ENCODE measurements around the gene CDH18.

The CDH18 gene

DNA sequence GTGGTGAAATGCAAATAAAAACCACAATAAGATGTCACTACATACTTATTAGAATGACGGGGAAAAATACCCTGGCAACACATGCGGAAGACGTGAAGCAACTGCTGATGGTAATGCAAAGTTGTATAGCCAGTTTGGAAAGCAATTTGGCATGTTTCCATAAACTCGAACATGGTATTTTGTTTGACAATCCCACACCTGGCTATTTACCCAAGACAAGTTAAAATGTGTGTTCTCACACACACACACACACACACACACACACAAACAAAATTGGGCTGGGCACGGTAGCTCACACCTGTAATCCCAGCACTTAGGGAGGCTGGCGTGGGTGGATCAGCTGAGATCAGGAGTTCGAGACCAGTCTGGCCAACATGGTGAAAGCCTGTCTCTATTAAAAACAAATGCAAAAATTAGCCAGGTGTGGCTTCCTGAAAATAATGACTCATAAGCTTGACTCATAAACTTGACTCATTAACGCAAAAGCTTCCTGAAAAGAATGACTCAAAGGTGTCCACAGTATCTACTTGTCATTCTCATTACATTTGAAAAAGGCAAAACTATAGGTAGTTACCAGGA is 456.5 kb downstream of the CDH18 start:
- no peak for DNase-seq (ENCODE audit: low spot score)
- TF ChIP-seq, protein P1, sequence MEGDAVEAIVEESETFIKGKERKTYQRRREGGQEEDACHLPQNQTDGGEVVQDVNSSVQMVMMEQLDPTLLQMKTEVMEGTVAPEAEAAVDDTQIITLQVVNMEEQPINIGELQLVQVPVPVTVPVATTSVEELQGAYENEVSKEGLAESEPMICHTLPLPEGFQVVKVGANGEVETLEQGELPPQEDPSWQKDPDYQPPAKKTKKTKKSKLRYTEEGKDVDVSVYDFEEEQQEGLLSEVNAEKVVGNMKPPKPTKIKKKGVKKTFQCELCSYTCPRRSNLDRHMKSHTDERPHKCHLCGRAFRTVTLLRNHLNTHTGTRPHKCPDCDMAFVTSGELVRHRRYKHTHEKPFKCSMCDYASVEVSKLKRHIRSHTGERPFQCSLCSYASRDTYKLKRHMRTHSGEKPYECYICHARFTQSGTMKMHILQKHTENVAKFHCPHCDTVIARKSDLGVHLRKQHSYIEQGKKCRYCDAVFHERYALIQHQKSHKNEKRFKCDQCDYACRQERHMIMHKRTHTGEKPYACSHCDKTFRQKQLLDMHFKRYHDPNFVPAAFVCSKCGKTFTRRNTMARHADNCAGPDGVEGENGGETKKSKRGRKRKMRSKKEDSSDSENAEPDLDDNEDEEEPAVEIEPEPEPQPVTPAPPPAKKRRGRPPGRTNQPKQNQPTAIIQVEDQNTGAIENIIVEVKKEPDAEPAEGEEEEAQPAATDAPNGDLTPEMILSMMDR (IDR thresholded peaks at IDR 0.05; ENCODE audit: extremely low read depth, insufficient read depth, missing control alignments) = no peak
- in situ Hi-C loops (cut with MboI; ENCODE audit: low pct_unique_long_range_greater_than_20kb, low sequenced_read_pairs, unreplicated experiment) = no loop called here

DNA sequence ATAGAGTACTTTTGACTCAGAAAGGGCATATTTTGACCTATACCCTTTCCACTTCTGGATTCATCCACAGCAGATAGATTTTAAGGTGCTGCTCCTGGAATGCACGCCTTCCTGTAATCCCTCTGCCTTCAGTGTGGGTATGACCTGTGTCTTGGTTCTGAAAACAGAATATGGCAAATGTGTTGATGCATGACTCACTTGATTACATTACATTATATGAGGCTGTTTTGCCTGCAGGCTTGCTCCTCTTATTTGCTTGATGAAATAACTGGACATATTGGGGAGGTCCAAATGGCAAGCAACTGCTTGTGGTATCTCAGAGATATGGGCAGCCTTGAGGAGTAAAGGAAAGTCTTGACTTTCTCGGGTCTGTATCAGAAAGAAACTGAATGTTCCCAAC is 468.6 kb downstream of the CDH18 start:
- TF ChIP-seq, protein P1 (IDR thresholded peaks at IDR 0.05; ENCODE audit: extremely low read depth, insufficient read depth, missing control alignments) = no peak
- DNase-seq (ENCODE audit: low spot score) = no peak
- in situ Hi-C loops (cut with MboI; ENCODE audit: low pct_unique_long_range_greater_than_20kb, low sequenced_read_pairs, unreplicated experiment) = no loop called here

DNA sequence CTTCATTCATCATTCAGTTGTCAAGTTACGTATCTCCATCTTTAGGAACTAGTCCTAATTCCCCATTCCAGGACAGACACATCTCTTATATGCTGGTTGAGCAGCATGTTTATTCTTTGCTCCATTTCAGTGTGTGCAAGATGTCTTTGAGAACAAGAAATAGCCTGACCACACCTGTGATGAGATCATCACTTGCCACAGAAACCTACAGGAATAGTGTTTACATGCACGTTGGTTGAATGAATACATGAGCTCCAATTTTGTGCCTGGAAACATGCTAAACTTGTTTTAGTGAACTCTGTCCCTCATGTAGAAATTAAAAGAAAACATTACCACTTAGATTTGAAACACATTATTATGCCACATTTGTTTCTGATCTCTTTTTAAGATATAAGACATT is 489.1 kb downstream of the CDH18 start:
- TF ChIP-seq, protein P1 (IDR thresholded peaks at IDR 0.05; ENCODE audit: extremely low read depth, insufficient read depth, missing control alignments) = no peak
- DNase-seq (ENCODE audit: low spot score) = no peak
- in situ Hi-C loops (cut with MboI; ENCODE audit: low pct_unique_long_range_greater_than_20kb, low sequenced_read_pairs, unreplicated experiment) = no loop called here

DNA sequence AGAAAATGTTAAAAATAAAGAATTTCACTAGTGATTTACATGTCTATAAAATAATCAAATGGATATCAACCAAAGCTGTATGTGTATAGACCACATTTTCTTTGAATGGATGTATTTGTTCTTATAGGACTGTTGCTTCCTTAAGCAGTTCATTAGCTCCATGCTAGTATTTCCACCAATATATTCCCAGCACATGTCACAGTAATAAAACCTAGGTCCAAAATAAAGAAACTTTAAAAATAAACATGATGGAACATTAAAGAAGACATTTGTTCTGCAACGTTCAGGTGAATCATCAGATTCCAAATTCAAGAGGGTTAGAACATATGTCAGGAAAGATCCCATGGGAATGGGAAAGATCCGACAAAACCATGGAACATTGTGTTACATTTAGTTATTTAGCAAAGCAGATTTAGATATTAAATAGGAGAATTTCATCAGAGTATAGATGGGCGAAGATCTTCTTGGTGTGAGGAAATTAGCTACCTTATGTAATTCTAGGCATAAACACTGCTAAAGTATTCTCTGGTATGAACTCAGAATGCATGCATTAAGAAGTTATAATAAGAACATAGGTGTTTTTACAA is 490.7 kb downstream of the CDH18 start:
- DNase-seq (ENCODE audit: low spot score) = no peak
- TF ChIP-seq, protein P1 (IDR thresholded peaks at IDR 0.05; ENCODE audit: extremely low read depth, insufficient read depth, missing control alignments) = no peak
- in situ Hi-C loops (cut with MboI; ENCODE audit: low pct_unique_long_range_greater_than_20kb, low sequenced_read_pairs, unreplicated experiment) = no loop called here

DNA sequence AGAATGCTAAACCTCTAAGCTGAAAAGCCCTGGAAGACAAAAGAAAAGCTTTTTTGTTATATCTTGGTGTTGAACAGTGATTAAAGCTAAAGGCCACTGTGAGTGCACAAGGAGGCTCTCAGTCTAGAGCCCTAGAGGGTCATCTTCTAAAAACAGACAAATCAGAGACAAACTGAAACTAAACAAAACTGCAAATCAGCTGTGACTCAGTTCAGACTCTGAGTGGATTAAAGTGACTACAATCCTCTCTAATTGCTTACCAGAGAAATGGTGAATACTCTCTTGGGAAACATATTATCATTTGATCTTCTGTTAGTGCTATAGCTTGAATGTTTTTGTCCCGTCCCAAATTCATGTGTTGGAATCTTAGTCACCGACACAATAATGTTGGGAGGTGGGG is 491.9 kb downstream of the CDH18 start:
- in situ Hi-C loops (cut with MboI; ENCODE audit: low pct_unique_long_range_greater_than_20kb, low sequenced_read_pairs, unreplicated experiment) = no loop called here
- no peak for DNase-seq (ENCODE audit: low spot score)
- TF ChIP-seq, protein P1 (IDR thresholded peaks at IDR 0.05; ENCODE audit: extremely low read depth, insufficient read depth, missing control alignments) = no peak

DNA sequence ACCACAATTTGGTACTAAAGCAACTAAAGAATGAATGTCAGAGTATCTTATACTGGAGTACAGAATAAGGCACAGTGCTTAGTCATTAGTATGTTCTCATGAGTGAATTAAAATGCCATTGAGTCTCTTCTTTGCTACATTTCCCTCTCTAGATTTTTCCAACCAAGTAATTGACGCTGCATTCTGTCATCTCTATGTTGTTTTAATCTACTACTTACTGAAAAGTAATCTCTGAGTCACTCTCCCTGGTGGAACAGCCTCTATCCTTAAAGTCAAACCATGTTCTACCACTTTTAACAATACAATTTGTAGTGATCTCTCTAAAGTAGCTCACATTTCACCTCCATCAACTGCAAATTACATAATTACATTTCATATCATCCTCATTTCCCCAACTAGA is 495.1 kb downstream of the CDH18 start:
- in situ Hi-C loops (cut with MboI; ENCODE audit: low pct_unique_long_range_greater_than_20kb, low sequenced_read_pairs, unreplicated experiment) = no loop called here
- DNase-seq (ENCODE audit: low spot score) = no peak
- TF ChIP-seq, protein P1 (IDR thresholded peaks at IDR 0.05; ENCODE audit: extremely low read depth, insufficient read depth, missing control alignments) = no peak

Measured in GM13977 (cell line).